ENCODE data around the gene PLD3. TPM values are rescaled to one million over a fixed set of nuclear protein-coding genes. Genes with fewer than 3 reads are reported as not detected.

Gene PLD3
- polyA plus RNA-seq, 1 donor (not counting 4 experiments of a cell fraction or from before 2014, with no cell fraction given) = 102 TPM

- Histone ChIP-seq H3K9me3 (ENCODE audit: control insufficient read depth, low read depth, low read length) (no peaks in the 10 kb centered on the region), H3K4me1 (ENCODE audit: control insufficient read depth, extremely low read depth, insufficient read depth, low read length) (peaks cover 8% of the 10 kb centered on the region), H3K9me1 (ENCODE audit: control insufficient read depth, extremely low read depth, insufficient read depth, low read length) (peaks cover 2% of the 10 kb centered on the region), H3K36me3 (ENCODE audit: control insufficient read depth in 2 of 2, extremely low read depth in 1 of 2, insufficient read depth in 2 of 2, low read length in 2 of 2) (peaks cover 9 to 11% of the 10 kb centered on the region in 2 experiments), H4K20me1 (ENCODE audit: control insufficient read depth, extremely low read depth, insufficient read depth, low read length) (no peaks in the 10 kb centered on the region), H2AFZ (ENCODE audit: control insufficient read depth, low read length) (no peak overlapping the region), H3K79me2 (ENCODE audit: control insufficient read depth, insufficient read depth, low read length) (peaks cover 22% of the 10 kb centered on the region), H3K27ac (ENCODE audit: control insufficient read depth, insufficient read depth, low read length) (no peak overlapping the region), H3K4me3 (ENCODE audit: control insufficient read depth in 2 of 3, extremely low read depth in 1 of 3, insufficient read depth in 2 of 3, low read depth in 1 of 3, low read length in 3 of 3) (no peak overlapping the region), H3K27me3 (ENCODE audit: control insufficient read depth, extremely low read depth, insufficient read depth, low read length) (no peaks in the 10 kb centered on the region), H3K4me2 (ENCODE audit: control insufficient read depth, extremely low read depth, insufficient read depth, low read depth, low read length) (no peak overlapping the region), H3K9ac (ENCODE audit: control insufficient read depth, extremely low read depth, insufficient read depth, low read length) (no peak overlapping the region)
- dilution Hi-C loops (cut with MboI; ENCODE audit: extremely low pct_ligation_motif_present, low sequenced_read_pairs) = no loop called here
- no peak for FAIRE-seq
- no peak for TF ChIP-seq CTCF (optimal IDR thresholded peaks at IDR 0.05 in 1 of 3, IDR thresholded peaks at IDR 0.05 in 1 of 3, conservative IDR thresholded peaks at IDR 0.05 in 1 of 3; ENCODE audit: extremely low read depth in 1 of 3, insufficient read depth in 2 of 3, low read length in 3 of 3)
- TF ChIP-seq EZH2 (IDR thresholded peaks at IDR 0.05; ENCODE audit: low read length) = no peak
- DNase-seq (ENCODE audit: low read depth, low spot score) = no peak
Observed at GRCh38 chr19:40337107-40337506, 11.4 kb upstream of the PLD3 start.

GRCh38 chr19:40337594-40337993 lies 10.9 kb upstream of the PLD3 start:
- TF ChIP-seq EZH2 (IDR thresholded peaks at IDR 0.05; ENCODE audit: low read length) = no peak
- TF ChIP-seq CTCF (optimal IDR thresholded peaks at IDR 0.05 in 1 of 3, IDR thresholded peaks at IDR 0.05 in 1 of 3, conservative IDR thresholded peaks at IDR 0.05 in 1 of 3; ENCODE audit: extremely low read depth in 1 of 3, insufficient read depth in 2 of 3, low read length in 3 of 3) = no peak
- Histone ChIP-seq H3K4me3 (ENCODE audit: control insufficient read depth in 2 of 3, extremely low read depth in 1 of 3, insufficient read depth in 2 of 3, low read depth in 1 of 3, low read length in 3 of 3) (no peak overlapping the region), H3K9me1 (ENCODE audit: control insufficient read depth, extremely low read depth, insufficient read depth, low read length) (peaks cover 2% of the 10 kb centered on the region), H2AFZ (ENCODE audit: control insufficient read depth, low read length) (no peak overlapping the region), H4K20me1 (ENCODE audit: control insufficient read depth, extremely low read depth, insufficient read depth, low read length) (no peaks in the 10 kb centered on the region), H3K36me3 (ENCODE audit: control insufficient read depth in 2 of 2, extremely low read depth in 1 of 2, insufficient read depth in 2 of 2, low read length in 2 of 2) (peaks cover 8 to 10% of the 10 kb centered on the region in 2 experiments), H3K4me2 (ENCODE audit: control insufficient read depth, extremely low read depth, insufficient read depth, low read depth, low read length) (no peak overlapping the region), H3K4me1 (ENCODE audit: control insufficient read depth, extremely low read depth, insufficient read depth, low read length) (peaks cover 8% of the 10 kb centered on the region), H3K27me3 (ENCODE audit: control insufficient read depth, extremely low read depth, insufficient read depth, low read length) (no peaks in the 10 kb centered on the region), H3K27ac (ENCODE audit: control insufficient read depth, insufficient read depth, low read length) (no peak overlapping the region), H3K79me2 (ENCODE audit: control insufficient read depth, insufficient read depth, low read length) (peaks cover 26% of the 10 kb centered on the region), H3K9me3 (ENCODE audit: control insufficient read depth, low read depth, low read length) (no peaks in the 10 kb centered on the region), H3K9ac (ENCODE audit: control insufficient read depth, extremely low read depth, insufficient read depth, low read length) (no peak overlapping the region)
- dilution Hi-C loops (cut with MboI; ENCODE audit: extremely low pct_ligation_motif_present, low sequenced_read_pairs) = no loop called here
- FAIRE-seq (no peak), DNase-seq (ENCODE audit: low read depth, low spot score) (no peak)
